Measurements from ENCODE around the gene OR2W3.

DNA sequence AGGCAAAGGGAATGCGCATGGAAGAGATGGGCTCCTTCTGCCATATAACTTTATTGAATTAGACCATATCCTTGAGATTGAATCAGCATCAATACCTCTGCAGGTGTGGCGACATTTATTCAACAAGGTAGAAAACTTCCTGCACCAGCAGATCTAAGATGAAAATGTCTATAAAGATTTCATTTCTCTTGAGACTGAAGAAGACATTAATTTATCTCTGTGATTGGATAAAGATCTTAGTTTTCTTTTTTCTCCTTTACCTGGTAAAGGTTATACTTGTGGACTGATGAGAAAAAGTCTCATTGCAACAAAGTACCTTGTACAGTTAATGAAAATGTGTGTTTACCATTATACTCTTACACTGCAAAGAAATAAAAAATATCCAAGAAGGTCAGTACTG, 24.6 kb downstream of the OR2W3 start, which contains the start of gene OR2T8:
- TF ChIP-seq POLR2A (IDR thresholded peaks at IDR 0.05) = no peak
- TF ChIP-seq, protein P1, sequence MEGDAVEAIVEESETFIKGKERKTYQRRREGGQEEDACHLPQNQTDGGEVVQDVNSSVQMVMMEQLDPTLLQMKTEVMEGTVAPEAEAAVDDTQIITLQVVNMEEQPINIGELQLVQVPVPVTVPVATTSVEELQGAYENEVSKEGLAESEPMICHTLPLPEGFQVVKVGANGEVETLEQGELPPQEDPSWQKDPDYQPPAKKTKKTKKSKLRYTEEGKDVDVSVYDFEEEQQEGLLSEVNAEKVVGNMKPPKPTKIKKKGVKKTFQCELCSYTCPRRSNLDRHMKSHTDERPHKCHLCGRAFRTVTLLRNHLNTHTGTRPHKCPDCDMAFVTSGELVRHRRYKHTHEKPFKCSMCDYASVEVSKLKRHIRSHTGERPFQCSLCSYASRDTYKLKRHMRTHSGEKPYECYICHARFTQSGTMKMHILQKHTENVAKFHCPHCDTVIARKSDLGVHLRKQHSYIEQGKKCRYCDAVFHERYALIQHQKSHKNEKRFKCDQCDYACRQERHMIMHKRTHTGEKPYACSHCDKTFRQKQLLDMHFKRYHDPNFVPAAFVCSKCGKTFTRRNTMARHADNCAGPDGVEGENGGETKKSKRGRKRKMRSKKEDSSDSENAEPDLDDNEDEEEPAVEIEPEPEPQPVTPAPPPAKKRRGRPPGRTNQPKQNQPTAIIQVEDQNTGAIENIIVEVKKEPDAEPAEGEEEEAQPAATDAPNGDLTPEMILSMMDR (IDR thresholded peaks at IDR 0.05) = no peak

Measured in esophagus squamous epithelium (tissue), 4 donors.